Stimulated activated CD4-positive, alpha-beta T cell treated with anti-CD3 and anti-CD28 coated beads, Interleukin-4, amount 100 ng/mL, for 1 hour (primary cell): ENCODE measurements around the gene GLS.
"Not testable (repeated sequence)": the region's sequence is repeated elsewhere in the genome, so short reads cannot be mapped to it uniquely, and the experiment has no call there.

Experiments
- DNase-seq: peaks from one replicate; pipeline ENCODE4 v3.0.0-alpha.2; 2020

GLS gene

GRCh38 chr2:190974629-190975361 lies 94.2 kb downstream of the GLS start:
- DNase-seq = no peak

- no peak for DNase-seq
These were observed 95.9 kb downstream of the GLS start for GRCh38 chr2:190976521-190976920.

- no peak for DNase-seq
These were observed 96.9 kb downstream of the GLS start for GRCh38 chr2:190977505-190977904.

- no peak for DNase-seq
These were observed 97.9 kb downstream of the GLS start for GRCh38 chr2:190978389-190979053.

- no peak for DNase-seq
These were observed 99.4 kb downstream of the GLS start for GRCh38 chr2:190979906-190980629.

GRCh38 chr2:190980630-190981209 lies 100.1 kb downstream of the GLS start:
- no peak for DNase-seq

- no peak for DNase-seq
These were observed 100.7 kb downstream of the GLS start for GRCh38 chr2:190981333-190981732.

- DNase-seq = no peak
These were observed 101.1 kb downstream of the GLS start for GRCh38 chr2:190981733-190982132.

- DNase-seq = no peak
These were observed 101.8 kb downstream of the GLS start for GRCh38 chr2:190982262-190983034.

GRCh38 chr2:190984595-190984994 lies 104.0 kb downstream of the GLS start:
- DNase-seq = no peak

GRCh38 chr2:190986221-190986953 lies 105.8 kb downstream of the GLS start:
- no peak for DNase-seq

- no peak for DNase-seq
These were observed 106.5 kb downstream of the GLS start for GRCh38 chr2:190987116-190987515.

GRCh38 chr2:190987938-190988337 lies 107.3 kb downstream of the GLS start:
- no peak for DNase-seq

GRCh38 chr2:190988910-190989309 lies 108.3 kb downstream of the GLS start:
- DNase-seq = no peak

- DNase-seq = no peak
These were observed 109.5 kb downstream of the GLS start for GRCh38 chr2:190990132-190990531.

- DNase-seq = no peak
These were observed 112.6 kb downstream of the GLS start for GRCh38 chr2:190993292-190993643.

- DNase-seq = no peak
These were observed 113.5 kb downstream of the GLS start for GRCh38 chr2:190994148-190994547.

- DNase-seq = not testable (repeated sequence)
These were observed 114.7 kb downstream of the GLS start for GRCh38 chr2:190995315-190995714.

GRCh38 chr2:190996338-190996946 lies 115.8 kb downstream of the GLS start:
- no peak for DNase-seq

- DNase-seq = no peak
These were observed 116.3 kb downstream of the GLS start for GRCh38 chr2:190996947-190997346.

- DNase-seq = no peak
These were observed 117.0 kb downstream of the GLS start for GRCh38 chr2:190997526-190998113.
